Occipital lobe (tissue), 2 donors: ENCODE results near the gene KLK13. TPM values are rescaled to one million over a fixed set of nuclear protein-coding genes. Genes with fewer than 3 reads are reported as not detected.

Experiments
- DNase-seq: peaks from one replicate; lab custom pipeline; 2025; lab: John Stamatoyannopoulos, UW
- total RNA-seq: library from RNA; depleted of rRNA; stranded (reverse); fragments of >200 nt; gene quantifications from one replicate; pipeline ENCODE4 v1.2.3, GENCODE V29; 2014

KLK13 gene, protein sequence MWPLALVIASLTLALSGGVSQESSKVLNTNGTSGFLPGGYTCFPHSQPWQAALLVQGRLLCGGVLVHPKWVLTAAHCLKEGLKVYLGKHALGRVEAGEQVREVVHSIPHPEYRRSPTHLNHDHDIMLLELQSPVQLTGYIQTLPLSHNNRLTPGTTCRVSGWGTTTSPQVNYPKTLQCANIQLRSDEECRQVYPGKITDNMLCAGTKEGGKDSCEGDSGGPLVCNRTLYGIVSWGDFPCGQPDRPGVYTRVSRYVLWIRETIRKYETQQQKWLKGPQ
- not detected for total RNA-seq

- no peak for DNase-seq
Measured at GRCh38 chr19:51064534-51065220, at the start of gene KLK13. Gene KLK13, minus strand, starts transcription at chr19:51065092. Its CDS starts 25 bp downstream, at chr19:51065067.

DNA sequence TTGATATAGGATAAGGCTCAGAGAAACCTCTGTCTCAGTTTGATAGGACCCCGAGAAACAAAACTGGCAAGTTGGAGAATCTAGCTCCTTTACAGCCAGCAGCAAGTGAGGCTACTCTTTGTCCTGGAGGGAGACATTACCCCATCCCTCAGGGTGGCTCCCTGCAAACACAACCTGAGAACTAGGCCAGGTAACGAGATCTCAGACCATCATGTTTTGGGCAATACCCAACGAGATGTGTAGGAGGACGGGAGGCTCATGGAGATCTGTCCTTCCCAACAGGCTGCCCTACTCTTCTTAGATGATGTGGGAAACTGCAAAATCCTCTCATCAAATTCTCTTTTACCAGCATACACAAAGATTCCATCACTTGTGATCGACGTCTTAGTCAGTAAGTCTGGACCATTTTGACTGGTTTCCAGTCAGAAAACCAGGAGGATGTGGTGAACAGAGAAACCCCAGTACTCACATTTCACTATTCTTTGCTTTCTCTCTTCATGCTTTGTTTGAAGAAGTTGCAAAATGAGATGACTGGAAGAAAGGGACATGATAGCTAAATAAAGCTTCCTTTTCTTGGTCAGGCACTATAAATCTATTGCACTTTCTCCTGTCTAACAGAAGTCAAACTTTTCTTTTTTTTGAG is 49.3 kb upstream of the KLK13 start:
- DNase-seq = no peak

- DNase-seq = no peak
Measured at GRCh38 chr19:51111606-51112005, 46.7 kb upstream of the KLK13 start.

DNA sequence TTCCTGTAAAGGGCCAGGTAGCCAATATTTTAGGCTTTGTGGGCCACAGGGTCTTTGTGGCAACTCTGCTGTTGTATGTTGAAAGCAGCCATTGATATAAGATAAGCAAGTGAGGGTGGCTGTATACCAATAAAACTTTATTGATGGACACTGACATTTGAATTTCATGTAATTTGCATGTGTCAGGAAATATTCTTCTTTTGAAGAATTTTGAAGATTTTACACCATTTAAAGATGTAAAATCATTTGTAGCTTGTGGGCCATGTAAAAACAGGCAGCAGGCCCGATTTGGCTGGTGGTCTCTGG is 45.7 kb upstream of the KLK13 start:
- DNase-seq = no peak

DNA sequence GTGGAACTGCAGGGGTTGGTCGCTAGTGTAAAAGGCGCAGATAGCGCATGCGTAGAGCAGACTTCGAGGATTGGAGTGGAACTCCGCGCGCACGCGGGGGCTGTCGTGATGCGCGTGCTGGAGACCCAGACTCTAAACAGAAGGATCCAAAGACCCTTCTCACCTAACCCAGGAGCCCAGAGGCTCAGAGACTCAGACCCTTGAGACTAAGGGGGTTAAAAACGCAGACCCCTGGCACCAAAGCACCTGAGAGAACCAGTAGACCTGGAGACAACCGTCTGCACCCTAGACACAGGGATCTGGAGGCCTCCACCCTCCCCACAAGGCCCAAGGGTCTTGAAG is 43.9 kb upstream of the KLK13 start:
- no peak for DNase-seq

- DNase-seq = peak; percentile 98
Measured at GRCh38 chr19:51108066-51108804, 43.3 kb upstream of the KLK13 start, which contains the start of gene CTU1. Gene CTU1, minus strand, starts transcription at chr19:51108409. Its CDS starts 3,840 bp downstream, at chr19:51104569.

GRCh38 chr19:51107406-51108065 is 42.6 kb upstream of the KLK13 start:
- no peak for DNase-seq

DNA sequence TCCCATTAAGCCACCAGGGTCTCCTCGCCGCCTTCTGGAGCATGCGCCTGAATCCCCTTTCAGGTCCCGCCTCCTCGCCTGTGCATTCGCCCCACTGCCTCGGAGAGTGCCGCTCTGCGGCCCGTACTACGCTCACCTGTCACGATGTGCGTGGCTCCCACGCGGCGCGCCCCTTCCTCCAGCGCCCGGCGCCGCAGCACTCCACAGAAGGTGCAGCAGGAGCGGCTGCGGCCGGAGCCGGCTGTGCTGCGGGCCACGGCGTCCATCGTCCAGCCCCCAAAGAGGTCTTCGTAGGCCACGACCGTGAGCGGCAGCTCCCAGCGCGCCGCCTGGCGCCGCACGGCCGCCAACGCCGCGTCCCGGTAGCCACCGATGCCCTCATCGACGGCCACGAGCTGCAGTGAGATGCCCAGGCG is 39.0 kb upstream of the KLK13 start:
- DNase-seq = no peak

GRCh38 chr19:51102991-51103390 is 38.1 kb upstream of the KLK13 start:
- no peak for DNase-seq

GRCh38 chr19:51101171-51101865 is 36.4 kb upstream of the KLK13 start:
- no peak for DNase-seq

- DNase-seq = no peak
Measured at GRCh38 chr19:51100601-51101000, 35.7 kb upstream of the KLK13 start.

DNA sequence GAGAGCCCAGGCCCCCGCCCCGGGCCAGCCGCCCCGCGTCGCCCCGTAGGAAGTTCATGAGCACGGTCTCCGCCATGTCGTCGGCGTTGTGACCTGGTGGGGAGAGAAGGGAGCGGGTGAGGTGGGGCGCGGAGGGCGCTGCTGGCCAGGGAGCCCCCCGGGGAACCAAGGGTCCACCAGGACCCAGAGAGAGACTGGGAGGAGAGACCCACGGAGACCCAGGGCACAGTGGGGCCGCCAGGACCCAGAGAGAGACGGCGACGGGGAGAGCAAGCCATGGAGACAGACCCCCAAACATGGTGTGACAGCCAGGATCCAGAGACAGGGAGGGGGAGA is 34.1 kb upstream of the KLK13 start:
- no peak for DNase-seq

GRCh38 chr19:51098365-51099046 is 33.6 kb upstream of the KLK13 start:
- no peak for DNase-seq

- no peak for DNase-seq
Measured at GRCh38 chr19:51097796-51098195, 32.9 kb upstream of the KLK13 start.

DNA sequence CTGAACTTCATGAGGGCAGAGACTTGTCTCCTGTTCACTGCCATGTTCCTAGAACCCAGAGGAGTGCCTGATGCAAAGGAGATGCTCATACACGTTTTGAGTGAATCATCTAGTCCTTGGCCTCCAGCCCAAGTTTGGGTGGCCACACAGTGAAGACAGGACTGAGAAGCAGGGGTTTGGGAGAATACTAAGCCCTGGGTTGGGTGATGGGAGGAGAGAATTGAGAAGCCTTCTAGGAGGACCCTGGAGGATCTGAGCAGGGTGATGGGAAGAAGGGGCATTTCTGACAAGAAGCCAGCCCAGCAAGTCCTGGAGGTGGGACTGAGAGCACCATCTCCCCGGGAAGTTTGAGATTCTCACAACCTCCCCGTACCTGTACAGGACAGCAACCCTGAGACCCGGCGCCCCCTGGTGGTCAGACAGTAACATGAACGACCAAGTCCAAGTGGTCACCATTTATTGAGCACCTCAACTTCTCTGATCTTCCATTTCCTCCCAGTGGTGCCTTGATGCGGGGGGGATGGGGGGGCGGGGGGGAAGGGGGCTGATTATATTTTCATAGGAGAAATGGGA is 32.4 kb upstream of the KLK13 start:
- no peak for DNase-seq

DNA sequence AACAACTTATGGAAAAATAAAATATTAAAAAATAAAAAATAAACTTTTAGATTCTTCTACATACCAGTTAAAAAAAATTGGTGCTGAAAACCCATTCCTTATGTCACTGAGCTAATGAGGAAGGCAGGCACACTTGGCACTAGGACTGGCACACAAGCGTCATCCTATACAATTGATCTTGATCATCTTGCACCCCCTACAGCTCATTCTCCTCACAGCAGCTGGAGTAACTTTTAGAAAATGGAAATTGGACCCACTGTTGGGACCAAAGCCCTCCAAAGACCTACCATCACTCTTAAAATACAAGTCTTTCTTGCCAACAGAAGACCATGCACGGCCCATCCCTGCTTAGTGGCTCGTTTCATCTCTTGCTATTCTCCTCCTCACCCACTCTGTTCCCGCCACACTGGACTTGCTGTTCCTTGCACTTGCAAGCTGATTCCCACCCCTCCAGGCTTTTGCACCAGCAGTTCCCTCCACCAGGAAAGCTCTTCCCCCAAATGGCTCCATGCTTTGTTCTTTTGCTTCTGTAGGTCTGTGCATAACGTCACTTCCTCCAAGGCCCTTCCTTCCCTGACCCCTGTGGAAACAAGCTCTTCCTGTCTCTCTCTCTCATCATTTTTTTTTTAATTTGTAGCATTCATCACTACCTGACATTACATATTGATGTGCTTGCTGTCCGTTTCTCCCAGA is 31.7 kb upstream of the KLK13 start:
- no peak for DNase-seq

- no peak for DNase-seq
Measured at GRCh38 chr19:51094696-51095279, 29.9 kb upstream of the KLK13 start.

DNA sequence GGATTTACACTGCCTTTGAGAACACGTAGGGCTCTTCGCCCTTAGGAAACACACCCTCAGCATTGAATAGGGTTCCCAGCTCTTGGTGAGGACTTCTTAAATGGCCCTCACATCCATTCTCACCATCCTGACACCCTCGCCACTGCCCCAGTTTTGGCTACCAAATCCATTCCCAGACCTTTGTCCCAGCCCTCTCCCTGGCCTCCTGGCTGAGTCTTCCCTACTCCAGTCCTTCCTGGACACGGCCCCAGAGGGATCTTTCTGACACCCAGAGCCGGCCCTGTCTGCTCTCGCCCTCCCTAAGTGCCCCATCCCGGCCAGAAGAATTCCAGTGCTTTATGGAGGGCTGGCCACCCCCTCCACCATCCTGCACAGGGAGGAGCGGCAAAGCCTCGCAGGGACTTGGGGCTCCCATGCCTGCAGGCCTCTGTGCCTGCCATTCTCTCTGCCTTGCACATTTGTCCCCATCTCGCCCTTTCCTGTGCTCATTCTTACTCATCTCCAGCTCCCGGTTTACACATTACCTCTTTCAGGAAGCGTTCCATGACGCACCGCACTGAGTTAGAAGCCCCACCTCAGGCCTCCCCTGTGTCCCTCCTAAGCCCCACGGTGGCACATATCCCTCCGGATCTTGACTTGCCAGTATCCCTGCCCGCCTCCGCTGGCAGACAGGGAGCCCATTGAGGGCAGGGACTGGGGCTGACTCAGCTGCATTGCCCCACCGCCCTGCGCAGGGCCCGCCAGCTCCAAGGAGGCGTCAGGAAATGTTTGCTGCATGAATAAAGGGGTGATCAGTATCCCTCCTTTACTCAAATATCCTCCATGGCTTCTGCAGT is 28.8 kb upstream of the KLK13 start:
- no peak for DNase-seq
